Hepatocyte (in vitro differentiated cells): ENCODE data around the gene TRIM29.

Experiments used
- CTCF ChIP-seq: fragments of 200-600 bp; sonication (generic); IDR thresholded peaks from 2 replicates; pipeline ENCODE4 v1.5.1; 2016; ENCODE audit warnings: antibody characterized with exemption, mild to moderate bottlenecking; ENCODE audit not compliant: poor library complexity
- EZH2 ChIP-seq: fragments of 200-600 bp; sonication (generic); IDR thresholded peaks from 2 replicates; pipeline ENCODE4 v1.6.1; 2016; ENCODE audit warnings: antibody characterized with exemption, mild to moderate bottlenecking, borderline replicate concordance
- EZH2phosphoT487 ChIP-seq: fragments of 200-600 bp; sonication (generic); IDR thresholded peaks from one replicate; pipeline ENCODE4 v1.6.1; 2018; ENCODE audit warnings: antibody characterized with exemption, mild to moderate bottlenecking, low read depth, moderate library complexity; ENCODE audit not compliant: unreplicated experiment, severe bottlenecking

DNA sequence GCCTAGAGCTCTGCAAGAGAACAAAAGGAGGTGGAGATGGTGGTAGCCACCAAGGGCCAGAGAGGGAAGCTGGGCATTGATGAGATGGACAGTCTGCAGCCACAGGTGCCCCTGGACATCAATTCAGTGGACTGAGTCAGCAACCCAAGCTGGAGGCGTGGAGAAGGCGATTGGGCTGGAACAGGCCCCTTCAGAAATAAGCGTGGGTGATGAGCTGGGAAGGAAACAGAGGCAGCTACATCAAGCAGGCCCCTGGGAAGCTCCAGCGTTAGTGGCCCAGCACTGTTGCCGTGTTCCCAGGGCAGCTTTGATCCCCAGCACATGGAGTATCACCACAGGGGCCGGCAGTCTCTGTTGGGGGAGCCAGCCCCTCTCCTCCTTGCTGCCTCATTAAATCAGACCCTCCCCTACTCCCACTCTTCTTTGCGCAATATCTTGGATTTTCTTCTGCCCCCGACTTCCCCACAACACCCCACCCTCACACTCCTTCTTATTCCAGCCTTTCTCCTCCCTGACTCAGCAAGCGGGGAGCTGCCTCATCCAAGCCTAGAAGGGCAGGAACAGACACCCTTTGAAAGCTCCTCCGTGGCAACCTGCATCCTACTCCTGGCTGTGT lies 41.3 kb upstream of the TRIM29 start:
- TF ChIP-seq CTCF = no peak
- no peak for TF ChIP-seq EZH2
- TF ChIP-seq EZH2phosphoT487 = no peak
